ENCODE results near the gene BRIP1.
"Not testable (repeated sequence)": the region's sequence is repeated elsewhere in the genome, so short reads cannot be mapped to it uniquely, and the experiment has no call there.

BRIP1 gene

DNA sequence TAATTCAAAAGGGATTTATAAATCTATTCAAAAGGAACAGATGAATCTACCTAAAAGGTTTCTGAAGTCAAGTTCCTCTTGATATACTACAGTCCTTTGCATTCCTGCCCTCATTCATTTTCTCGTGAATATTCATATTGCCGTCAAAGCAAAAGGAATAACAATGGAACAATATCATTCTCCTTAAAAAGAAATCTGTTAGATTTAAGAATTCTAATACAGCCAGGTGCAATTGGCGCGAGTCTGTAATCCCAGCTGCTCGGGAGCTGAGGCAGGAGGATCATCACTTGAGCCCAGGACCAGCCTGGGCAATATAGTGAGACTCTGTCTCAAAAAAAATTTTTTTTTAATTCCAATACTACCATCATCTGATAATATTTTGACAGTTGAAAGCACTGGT is 130.3 kb downstream of the BRIP1 start:
- H3K4me3 ChIP-seq (ENCODE audit: low read depth, low read length) = no peak overlapping the region
- 0 out of 2 replicates have a peak, but pooled peaks cover 6% of the 10 kb centered on the region for H3K36me3 ChIP-seq (ENCODE audit: control insufficient read depth, insufficient read depth, low read length)
- no peak overlapping the region for H3K9ac ChIP-seq (ENCODE audit: low read depth, low read length)
- H3K27me3 ChIP-seq (ENCODE audit: control insufficient read depth, insufficient read depth, low read length) = no peaks in the 10 kb centered on the region
- H3K4me1 ChIP-seq (ENCODE audit: control insufficient read depth, insufficient read depth, low read length) = no peaks in the 10 kb centered on the region
- no peaks in the 10 kb centered on the region for H3K9me3 ChIP-seq (ENCODE audit: control insufficient read depth, insufficient read depth, low read length)
- H3K27ac ChIP-seq (ENCODE audit: low read depth, low read length) = no peak overlapping the region

DNA sequence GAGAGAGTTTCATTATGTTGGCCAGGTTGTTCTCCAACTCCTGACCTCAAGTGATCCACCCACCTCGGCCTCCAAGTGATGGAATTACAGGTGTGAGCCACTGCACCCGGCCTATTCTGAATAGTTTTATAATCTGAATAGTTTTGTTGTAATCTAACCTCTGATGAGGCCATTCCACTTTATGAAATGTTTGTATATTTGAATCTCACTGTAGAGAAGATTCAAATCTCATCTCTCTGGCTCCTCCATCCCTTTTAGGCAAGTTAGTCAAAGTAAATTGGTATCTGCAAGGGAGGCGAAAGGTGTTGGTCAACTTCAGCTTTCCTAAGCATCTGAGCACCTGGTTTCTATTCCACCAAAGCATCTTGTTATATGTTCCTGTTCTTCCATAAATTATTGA is 131.2 kb downstream of the BRIP1 start:
- Histone ChIP-seq H3K4me1 (ENCODE audit: control insufficient read depth, insufficient read depth, low read length) (no peaks in the 10 kb centered on the region), H3K27ac (ENCODE audit: low read depth, low read length) (no peak overlapping the region), H3K4me3 (ENCODE audit: low read depth, low read length) (no peak overlapping the region), H3K9me3 (ENCODE audit: control insufficient read depth, insufficient read depth, low read length) (no peaks in the 10 kb centered on the region), H3K9ac (ENCODE audit: low read depth, low read length) (no peak overlapping the region), H3K27me3 (ENCODE audit: control insufficient read depth, insufficient read depth, low read length) (no peaks in the 10 kb centered on the region), H3K36me3 (ENCODE audit: control insufficient read depth, insufficient read depth, low read length) (0 out of 2 replicates have a peak, but pooled peaks cover 3% of the 10 kb centered on the region)

DNA sequence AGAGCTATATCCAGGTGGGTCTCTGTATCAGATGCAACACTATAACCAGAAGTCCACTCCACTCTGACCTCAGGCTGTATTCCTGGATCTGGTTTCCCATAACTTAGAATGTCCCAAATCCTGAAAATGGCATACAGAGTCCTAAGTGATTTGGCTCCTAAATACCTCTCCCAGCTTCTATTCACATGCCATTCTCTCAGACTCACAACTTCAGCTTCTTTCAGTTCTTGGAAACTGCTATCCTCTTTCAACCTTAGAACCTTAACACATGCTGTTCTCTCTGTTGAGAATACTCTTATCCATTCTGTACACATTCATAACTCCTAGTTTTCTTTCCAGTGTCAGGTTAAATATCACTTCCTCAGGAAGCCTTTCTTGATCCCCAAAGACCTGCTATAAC is 132.0 kb downstream of the BRIP1 start:
- Histone ChIP-seq H3K9me3 (ENCODE audit: control insufficient read depth, insufficient read depth, low read length) (no peaks in the 10 kb centered on the region), H3K4me1 (ENCODE audit: control insufficient read depth, insufficient read depth, low read length) (no peaks in the 10 kb centered on the region), H3K36me3 (ENCODE audit: control insufficient read depth, insufficient read depth, low read length) (0 out of 2 replicates have a peak, but pooled peaks cover 3% of the 10 kb centered on the region), H3K27me3 (ENCODE audit: control insufficient read depth, insufficient read depth, low read length) (no peaks in the 10 kb centered on the region), H3K27ac (ENCODE audit: low read depth, low read length) (no peak overlapping the region), H3K4me3 (ENCODE audit: low read depth, low read length) (no peak overlapping the region), H3K9ac (ENCODE audit: low read depth, low read length) (no peak overlapping the region)

DNA sequence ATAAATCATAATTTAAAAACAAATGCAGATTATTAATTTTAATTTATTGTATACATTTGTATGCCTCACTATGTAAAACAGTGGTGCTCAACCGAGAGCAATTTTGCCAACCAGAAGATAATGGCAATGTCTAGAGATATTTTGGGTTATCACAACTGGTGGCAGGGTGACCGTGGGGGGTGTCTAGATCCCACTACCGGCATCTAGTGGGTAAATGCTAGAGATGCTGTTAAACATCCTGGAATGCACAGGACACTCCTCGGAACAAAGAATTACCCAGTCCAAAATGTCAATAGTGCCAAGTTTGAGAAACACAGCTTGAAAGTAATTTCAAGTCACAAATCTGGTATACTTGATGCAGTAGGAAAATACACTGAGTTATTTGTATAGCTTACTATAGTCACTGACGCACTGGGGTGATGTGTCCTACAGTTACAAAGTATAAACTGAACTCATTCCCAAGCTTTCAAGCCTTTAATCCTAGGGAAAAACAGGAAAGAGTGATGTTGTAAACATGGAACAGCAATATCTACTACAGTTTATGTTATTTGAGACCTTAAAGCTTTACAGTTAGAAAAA is 133.5 kb downstream of the BRIP1 start:
- Histone ChIP-seq H3K36me3 (ENCODE audit: control insufficient read depth, insufficient read depth, low read length) (0 out of 2 replicates have a peak, but pooled peaks cover 3% of the 10 kb centered on the region), H3K27me3 (ENCODE audit: control insufficient read depth, insufficient read depth, low read length) (no peaks in the 10 kb centered on the region), H3K4me3 (ENCODE audit: low read depth, low read length) (no peak overlapping the region), H3K9me3 (ENCODE audit: control insufficient read depth, insufficient read depth, low read length) (no peaks in the 10 kb centered on the region), H3K27ac (ENCODE audit: low read depth, low read length) (no peak overlapping the region), H3K9ac (ENCODE audit: low read depth, low read length) (no peak overlapping the region), H3K4me1 (ENCODE audit: control insufficient read depth, insufficient read depth, low read length) (no peaks in the 10 kb centered on the region)

DNA sequence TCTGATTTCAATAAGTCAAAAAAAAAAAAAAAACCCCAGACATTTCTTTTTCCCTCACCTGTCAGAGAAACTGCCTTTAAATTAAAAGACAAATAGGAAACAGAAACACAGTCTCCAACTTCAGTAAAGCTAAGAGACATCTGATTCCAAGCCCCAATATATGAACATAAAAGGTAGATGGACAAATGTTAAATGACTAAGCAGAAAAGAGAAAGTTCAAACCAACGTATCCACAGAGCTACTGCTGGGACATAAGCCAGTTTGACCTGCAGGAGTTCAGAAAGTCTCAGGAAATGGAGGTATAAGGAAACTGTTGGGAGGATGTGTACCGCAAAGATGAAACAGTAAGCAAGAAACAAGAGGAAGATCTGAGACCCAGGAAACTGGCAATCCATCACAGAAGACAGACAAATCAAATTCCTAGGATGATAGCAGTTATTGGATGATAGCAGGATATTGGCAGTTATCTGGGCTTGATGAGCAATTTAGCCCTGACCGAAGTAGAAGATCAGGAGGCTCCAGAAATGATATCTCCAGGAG is 135.0 kb downstream of the BRIP1 start:
- H3K36me3 ChIP-seq (ENCODE audit: control insufficient read depth, insufficient read depth, low read length) = 0 out of 2 replicates have a peak, but pooled peaks cover 3% of the 10 kb centered on the region
- no peaks in the 10 kb centered on the region for H3K4me1 ChIP-seq (ENCODE audit: control insufficient read depth, insufficient read depth, low read length)
- H3K27ac ChIP-seq (ENCODE audit: low read depth, low read length) = no peak overlapping the region
- H3K4me3 ChIP-seq (ENCODE audit: low read depth, low read length) = no peak overlapping the region
- H3K9ac ChIP-seq (ENCODE audit: low read depth, low read length) = no peak overlapping the region
- H3K27me3 ChIP-seq (ENCODE audit: control insufficient read depth, insufficient read depth, low read length) = no peaks in the 10 kb centered on the region
- H3K9me3 ChIP-seq (ENCODE audit: control insufficient read depth, insufficient read depth, low read length) = no peaks in the 10 kb centered on the region

DNA sequence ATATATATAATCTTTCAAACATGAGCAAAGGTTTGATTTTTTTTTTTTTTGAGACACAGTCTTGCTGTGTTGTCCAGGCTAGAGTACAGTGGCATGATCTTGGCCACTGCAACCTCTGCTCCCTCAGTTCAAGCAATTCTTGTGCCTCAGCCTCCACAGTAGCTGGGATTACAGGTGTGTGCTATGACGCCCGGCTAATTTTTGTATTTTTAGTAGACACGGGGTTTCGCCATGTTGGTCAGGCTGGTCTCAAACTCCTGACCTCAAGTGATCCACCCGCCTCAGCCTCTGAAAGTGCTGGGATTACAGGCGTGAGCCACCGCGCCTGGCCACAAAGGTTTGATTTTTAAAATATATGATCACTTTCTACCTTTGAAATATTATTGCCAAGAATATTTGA is 135.5 kb downstream of the BRIP1 start:
- not testable (repeated sequence) for H3K27me3 ChIP-seq (ENCODE audit: control insufficient read depth, insufficient read depth, low read length); H3K9ac ChIP-seq (ENCODE audit: low read depth, low read length); H3K4me3 ChIP-seq (ENCODE audit: low read depth, low read length); H3K27ac ChIP-seq (ENCODE audit: low read depth, low read length); H3K36me3 ChIP-seq (ENCODE audit: control insufficient read depth, insufficient read depth, low read length); H3K9me3 ChIP-seq (ENCODE audit: control insufficient read depth, insufficient read depth, low read length); H3K4me1 ChIP-seq (ENCODE audit: control insufficient read depth, insufficient read depth, low read length)

DNA sequence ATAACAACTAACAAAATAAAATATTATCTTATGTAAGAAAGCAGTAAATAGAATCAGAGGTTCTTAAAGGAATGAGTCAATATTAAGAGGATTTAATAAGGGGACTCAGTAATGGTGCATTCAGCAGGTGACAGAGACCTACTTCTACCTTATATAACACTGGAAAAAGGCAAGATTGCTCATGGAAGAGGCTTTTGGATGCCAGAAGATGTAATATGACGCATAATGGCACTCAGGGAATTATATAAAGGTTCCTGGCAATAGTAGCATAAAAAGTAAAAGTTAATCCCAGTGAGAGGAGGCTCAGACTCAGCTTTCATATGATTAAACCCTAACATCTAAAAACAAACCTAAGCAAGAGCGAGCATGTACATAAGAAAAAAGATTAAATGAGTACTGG is 136.4 kb downstream of the BRIP1 start:
- H3K27me3 ChIP-seq (ENCODE audit: control insufficient read depth, insufficient read depth, low read length) = no peaks in the 10 kb centered on the region
- H3K9me3 ChIP-seq (ENCODE audit: control insufficient read depth, insufficient read depth, low read length) = no peaks in the 10 kb centered on the region
- H3K4me3 ChIP-seq (ENCODE audit: low read depth, low read length) = no peak overlapping the region
- H3K36me3 ChIP-seq (ENCODE audit: control insufficient read depth, insufficient read depth, low read length) = 0 out of 2 replicates have a peak, but pooled peaks cover 3% of the 10 kb centered on the region
- H3K27ac ChIP-seq (ENCODE audit: low read depth, low read length) = no peak overlapping the region
- H3K9ac ChIP-seq (ENCODE audit: low read depth, low read length) = no peak overlapping the region
- H3K4me1 ChIP-seq (ENCODE audit: control insufficient read depth, insufficient read depth, low read length) = no peaks in the 10 kb centered on the region

DNA sequence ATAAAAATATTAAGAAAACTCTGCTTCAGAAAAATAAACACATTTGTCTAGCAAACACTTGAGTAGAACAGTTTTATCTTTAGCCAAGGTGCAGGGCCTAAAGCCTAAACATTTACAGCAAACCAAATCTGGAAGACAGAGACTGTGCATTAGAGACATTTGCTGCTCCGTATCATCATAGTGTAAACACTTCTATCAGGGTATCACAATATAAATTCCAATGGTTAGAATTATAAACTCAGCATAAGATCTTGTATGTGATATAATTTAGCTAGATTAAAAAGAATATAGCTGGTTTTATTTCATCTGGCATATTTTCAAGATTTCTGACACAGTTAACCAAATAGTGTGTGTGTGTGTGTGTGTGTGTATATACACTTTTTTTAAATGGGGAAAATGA is 138.6 kb downstream of the BRIP1 start:
- Histone ChIP-seq H3K4me3 (ENCODE audit: low read depth, low read length) (no peak overlapping the region), H3K9me3 (ENCODE audit: control insufficient read depth, insufficient read depth, low read length) (no peaks in the 10 kb centered on the region), H3K36me3 (ENCODE audit: control insufficient read depth, insufficient read depth, low read length) (0 out of 2 replicates have a peak, but pooled peaks cover 3% of the 10 kb centered on the region), H3K27me3 (ENCODE audit: control insufficient read depth, insufficient read depth, low read length) (no peaks in the 10 kb centered on the region), H3K4me1 (ENCODE audit: control insufficient read depth, insufficient read depth, low read length) (no peaks in the 10 kb centered on the region), H3K27ac (ENCODE audit: low read depth, low read length) (no peak overlapping the region), H3K9ac (ENCODE audit: low read depth, low read length) (no peak overlapping the region)

DNA sequence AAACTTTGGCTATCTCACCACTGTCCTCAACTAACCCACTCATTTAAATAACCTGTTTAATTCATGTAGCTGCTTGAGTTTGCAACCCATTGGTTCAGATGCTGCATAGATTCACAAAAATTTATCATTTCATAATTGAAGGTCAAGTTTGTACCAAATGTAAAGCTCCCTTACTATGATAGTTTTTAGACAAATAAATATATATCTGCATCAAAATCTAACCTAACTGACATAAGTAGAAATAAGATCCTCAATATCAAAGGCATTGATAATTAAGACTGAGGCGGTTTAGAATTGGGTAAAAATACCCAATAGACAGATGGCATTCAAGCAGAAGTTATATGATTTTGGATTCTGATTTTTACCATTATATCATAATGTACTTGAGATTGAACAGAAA is 139.4 kb downstream of the BRIP1 start:
- Histone ChIP-seq H3K36me3 (ENCODE audit: control insufficient read depth, insufficient read depth, low read length) (0 out of 2 replicates have a peak, but pooled peaks cover 3% of the 10 kb centered on the region), H3K27me3 (ENCODE audit: control insufficient read depth, insufficient read depth, low read length) (no peaks in the 10 kb centered on the region), H3K9ac (ENCODE audit: low read depth, low read length) (no peak overlapping the region), H3K4me3 (ENCODE audit: low read depth, low read length) (no peak overlapping the region), H3K9me3 (ENCODE audit: control insufficient read depth, insufficient read depth, low read length) (no peaks in the 10 kb centered on the region), H3K27ac (ENCODE audit: low read depth, low read length) (no peak overlapping the region), H3K4me1 (ENCODE audit: control insufficient read depth, insufficient read depth, low read length) (no peaks in the 10 kb centered on the region)

DNA sequence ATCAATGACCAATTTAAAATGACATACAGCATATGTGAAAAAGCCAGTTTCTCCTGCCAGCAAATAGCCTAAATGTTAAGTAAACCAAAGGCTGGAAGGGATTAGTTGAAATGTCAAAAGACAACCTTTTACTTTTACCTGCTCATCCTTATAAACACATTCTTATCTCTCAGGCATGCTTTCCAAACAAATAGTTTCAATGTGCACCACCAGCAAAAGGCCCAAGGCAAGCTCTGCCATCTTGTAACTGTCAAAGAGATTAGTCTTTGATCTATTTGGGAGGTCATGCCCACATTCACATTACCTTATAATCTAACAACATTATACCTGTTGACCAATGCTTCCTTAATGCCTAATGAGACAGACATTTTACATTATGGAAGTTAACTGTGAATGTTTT is 140.1 kb downstream of the BRIP1 start:
- H3K27ac ChIP-seq (ENCODE audit: low read depth, low read length) = no peak overlapping the region
- H3K36me3 ChIP-seq (ENCODE audit: control insufficient read depth, insufficient read depth, low read length) = no peaks in the 10 kb centered on the region
- H3K9ac ChIP-seq (ENCODE audit: low read depth, low read length) = no peak overlapping the region
- H3K4me3 ChIP-seq (ENCODE audit: low read depth, low read length) = no peak overlapping the region
- H3K4me1 ChIP-seq (ENCODE audit: control insufficient read depth, insufficient read depth, low read length) = no peaks in the 10 kb centered on the region
- no peaks in the 10 kb centered on the region for H3K27me3 ChIP-seq (ENCODE audit: control insufficient read depth, insufficient read depth, low read length)
- H3K9me3 ChIP-seq (ENCODE audit: control insufficient read depth, insufficient read depth, low read length) = no peaks in the 10 kb centered on the region

DNA sequence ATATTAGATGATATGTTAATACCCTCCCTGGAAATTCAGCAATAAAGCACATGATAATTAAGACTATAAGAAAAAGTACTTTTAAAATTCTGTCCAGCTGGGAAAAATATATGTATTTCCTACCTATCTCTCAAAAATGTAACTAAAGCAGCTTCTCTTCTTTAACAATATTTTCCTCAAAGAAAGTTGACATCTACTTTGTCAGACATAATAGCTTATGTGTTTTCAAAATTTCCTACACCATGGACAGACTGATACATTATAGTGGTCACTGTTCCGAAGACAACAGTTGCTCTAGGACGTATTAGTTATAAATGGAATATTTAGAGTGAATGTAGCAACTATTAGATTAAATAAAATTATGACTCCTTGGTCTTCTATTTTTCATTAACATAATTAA is 140.9 kb downstream of the BRIP1 start:
- no peaks in the 10 kb centered on the region for H3K36me3 ChIP-seq (ENCODE audit: control insufficient read depth, insufficient read depth, low read length)
- H3K4me3 ChIP-seq (ENCODE audit: low read depth, low read length) = no peak overlapping the region
- no peak overlapping the region for H3K27ac ChIP-seq (ENCODE audit: low read depth, low read length)
- H3K27me3 ChIP-seq (ENCODE audit: control insufficient read depth, insufficient read depth, low read length) = no peaks in the 10 kb centered on the region
- no peaks in the 10 kb centered on the region for H3K9me3 ChIP-seq (ENCODE audit: control insufficient read depth, insufficient read depth, low read length)
- no peaks in the 10 kb centered on the region for H3K4me1 ChIP-seq (ENCODE audit: control insufficient read depth, insufficient read depth, low read length)
- no peak overlapping the region for H3K9ac ChIP-seq (ENCODE audit: low read depth, low read length)

Measured in HUES48 (cell line).